ENCODE measurements around the gene KRT8. TPM values are rescaled to one million over a fixed set of nuclear protein-coding genes. Genes with fewer than 3 reads are reported as not detected.

The KRT8 gene
- total and polyA plus RNA-seq, 2 of the 13 experiments (the other 11 are each of a cell fraction or from before 2014, with no cell fraction given): 498 to 718 TPM

DNA sequence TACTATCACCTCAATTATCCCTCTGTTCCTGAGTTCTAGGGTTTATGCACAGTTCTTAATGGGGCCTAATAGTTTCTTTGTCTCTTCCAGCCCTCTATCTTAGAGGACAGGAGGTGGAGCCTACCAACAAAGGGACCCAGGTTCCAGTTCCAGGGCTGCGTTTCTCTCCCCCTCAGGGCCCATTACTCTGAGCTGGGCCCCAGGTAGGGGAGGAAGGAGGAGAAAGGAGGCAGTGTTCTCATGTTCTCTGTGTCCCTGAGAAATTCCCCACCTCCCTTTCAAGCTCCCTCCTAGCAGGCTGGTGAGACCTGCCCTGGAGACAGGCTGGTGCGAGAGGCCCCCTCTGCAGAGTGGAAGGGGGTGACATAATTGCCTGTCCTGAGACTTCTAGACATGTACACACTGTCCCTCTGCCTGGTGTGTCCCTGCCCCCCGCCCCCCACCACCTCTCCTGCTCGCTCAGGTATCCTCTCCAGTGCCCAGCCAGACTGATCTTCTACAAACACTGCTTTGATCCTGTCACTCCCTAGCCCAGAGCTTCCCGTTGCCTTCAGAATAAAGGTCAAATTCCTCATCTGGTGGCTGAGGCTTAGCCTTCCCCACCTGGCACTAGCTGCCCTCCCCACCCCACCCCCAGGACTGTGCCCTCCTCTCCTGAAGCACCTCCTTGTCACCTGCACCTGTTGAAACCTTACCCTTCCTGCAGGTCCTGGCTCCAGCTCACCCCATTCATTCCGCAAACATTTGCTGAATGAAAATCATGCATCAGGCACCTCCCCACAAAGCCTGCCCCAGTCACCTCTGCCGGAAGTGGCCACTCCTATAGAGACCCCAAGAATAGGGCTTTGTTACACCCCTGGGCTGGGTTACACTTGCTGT lies 21.1 kb upstream of the KRT8 start (continued):
- TF ChIP-seq, protein P1, sequence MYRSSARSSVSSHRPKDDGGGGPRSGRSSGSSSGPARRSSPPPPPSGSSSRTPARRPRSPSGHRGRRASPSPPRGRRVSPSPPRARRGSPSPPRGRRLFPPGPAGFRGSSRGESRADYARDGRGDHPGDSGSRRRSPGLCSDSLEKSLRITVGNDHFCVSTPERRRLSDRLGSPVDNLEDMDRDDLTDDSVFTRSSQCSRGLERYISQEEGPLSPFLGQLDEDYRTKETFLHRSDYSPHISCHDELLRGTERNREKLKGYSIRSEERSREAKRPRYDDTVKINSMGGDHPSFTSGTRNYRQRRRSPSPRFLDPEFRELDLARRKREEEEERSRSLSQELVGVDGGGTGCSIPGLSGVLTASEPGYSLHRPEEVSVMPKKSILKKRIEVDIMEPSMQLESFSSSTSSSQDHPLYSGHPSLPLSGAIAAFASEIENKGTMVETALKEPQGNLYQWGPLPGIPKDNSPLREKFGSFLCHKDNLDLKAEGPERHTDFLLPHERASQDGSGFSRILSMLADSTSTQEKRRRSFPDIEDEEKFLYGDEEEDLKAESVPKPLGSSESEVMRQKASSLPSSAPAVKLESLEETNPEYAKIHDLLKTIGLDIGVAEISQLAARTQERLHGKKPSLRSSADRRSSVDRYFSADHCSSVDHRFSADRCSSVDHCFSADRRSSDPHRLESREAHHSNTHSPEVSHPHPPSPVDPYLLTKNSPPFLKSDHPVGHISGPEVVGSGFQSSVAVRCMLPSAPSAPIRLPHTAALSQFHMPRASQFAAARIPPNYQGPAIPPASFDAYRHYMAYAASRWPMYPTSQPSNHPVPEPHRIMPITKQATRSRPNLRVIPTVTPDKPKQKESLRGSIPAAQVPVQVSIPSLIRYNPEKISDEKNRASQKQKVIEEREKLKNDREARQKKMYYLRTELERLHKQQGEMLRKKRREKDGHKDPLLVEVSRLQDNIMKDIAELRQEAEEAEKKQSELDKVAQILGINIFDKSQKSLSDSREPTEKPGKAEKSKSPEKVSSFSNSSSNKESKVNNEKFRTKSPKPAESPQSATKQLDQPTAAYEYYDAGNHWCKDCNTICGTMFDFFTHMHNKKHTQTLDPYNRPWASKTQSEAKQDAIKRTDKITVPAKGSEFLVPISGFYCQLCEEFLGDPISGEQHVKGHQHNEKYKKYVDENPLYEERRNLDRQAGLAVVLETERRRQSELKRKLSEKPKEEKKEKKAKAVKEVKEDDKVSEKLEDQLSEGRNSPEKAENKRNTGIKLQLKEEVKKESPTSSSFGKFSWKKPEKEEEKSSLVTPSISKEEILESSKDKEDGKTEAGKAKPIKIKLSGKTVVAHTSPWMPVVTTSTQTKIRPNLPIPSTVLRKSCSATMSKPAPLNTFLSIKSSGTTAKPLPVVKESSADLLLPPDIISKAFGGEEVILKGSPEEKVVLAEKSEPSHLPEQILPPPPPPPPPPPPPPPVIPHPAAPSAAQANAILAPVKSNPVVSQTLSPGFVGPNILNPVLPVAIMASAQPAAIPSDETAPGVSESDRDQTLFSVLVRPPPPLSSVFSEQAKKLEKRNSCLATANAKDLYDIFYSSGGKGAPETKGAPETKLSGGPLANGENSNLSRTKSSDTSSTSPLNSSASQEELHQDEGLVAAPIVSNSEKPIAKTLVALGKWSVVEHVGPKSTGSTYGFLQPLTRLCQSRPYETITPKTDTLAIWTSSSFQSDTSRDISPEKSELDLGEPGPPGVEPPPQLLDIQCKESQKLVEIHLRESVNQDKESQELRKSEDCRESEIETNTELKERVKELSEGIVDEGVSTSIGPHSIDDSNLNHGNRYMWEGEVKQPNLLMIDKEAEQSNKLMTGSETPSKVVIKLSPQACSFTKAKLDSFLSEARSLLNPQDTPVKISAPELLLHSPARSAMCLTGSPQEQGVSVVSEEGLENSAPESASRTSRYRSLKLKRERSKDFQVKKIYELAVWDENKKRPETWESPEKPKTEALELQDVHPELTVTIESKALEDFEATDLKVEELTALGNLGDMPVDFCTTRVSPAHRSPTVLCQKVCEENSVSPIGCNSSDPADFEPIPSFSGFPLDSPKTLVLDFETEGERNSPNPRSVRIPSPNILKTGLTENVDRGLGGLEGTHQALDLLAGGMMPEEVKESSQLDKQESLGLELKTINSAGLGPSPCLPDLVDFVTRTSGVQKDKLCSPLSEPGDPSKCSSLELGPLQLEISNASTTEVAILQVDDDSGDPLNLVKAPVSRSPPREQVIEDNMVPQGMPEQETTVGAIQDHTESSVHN (CRISPR knock-in tag; IDR thresholded peaks at IDR 0.05): no peak
- TF ChIP-seq ZNF317 (CRISPR knock-in tag; IDR thresholded peaks at IDR 0.05) (no peak), HOXA3 (CRISPR knock-in tag; IDR thresholded peaks at IDR 0.05) (0 out of 2 replicates have a peak, but pooled peaks have one; percentile 18), ZNF792 (CRISPR knock-in tag; IDR thresholded peaks at IDR 0.05) (no peak; the same call in 1 of the 2 replicates), TEF (CRISPR knock-in tag; IDR thresholded peaks at IDR 0.05) (no peak), MTA3 (CRISPR knock-in tag; IDR thresholded peaks at IDR 0.05) (no peak), UBTF (CRISPR knock-in tag; IDR thresholded peaks at IDR 0.05) (peak; percentile 23; the same call in 1 of the 2 replicates)
- TF ChIP-seq, protein P2, sequence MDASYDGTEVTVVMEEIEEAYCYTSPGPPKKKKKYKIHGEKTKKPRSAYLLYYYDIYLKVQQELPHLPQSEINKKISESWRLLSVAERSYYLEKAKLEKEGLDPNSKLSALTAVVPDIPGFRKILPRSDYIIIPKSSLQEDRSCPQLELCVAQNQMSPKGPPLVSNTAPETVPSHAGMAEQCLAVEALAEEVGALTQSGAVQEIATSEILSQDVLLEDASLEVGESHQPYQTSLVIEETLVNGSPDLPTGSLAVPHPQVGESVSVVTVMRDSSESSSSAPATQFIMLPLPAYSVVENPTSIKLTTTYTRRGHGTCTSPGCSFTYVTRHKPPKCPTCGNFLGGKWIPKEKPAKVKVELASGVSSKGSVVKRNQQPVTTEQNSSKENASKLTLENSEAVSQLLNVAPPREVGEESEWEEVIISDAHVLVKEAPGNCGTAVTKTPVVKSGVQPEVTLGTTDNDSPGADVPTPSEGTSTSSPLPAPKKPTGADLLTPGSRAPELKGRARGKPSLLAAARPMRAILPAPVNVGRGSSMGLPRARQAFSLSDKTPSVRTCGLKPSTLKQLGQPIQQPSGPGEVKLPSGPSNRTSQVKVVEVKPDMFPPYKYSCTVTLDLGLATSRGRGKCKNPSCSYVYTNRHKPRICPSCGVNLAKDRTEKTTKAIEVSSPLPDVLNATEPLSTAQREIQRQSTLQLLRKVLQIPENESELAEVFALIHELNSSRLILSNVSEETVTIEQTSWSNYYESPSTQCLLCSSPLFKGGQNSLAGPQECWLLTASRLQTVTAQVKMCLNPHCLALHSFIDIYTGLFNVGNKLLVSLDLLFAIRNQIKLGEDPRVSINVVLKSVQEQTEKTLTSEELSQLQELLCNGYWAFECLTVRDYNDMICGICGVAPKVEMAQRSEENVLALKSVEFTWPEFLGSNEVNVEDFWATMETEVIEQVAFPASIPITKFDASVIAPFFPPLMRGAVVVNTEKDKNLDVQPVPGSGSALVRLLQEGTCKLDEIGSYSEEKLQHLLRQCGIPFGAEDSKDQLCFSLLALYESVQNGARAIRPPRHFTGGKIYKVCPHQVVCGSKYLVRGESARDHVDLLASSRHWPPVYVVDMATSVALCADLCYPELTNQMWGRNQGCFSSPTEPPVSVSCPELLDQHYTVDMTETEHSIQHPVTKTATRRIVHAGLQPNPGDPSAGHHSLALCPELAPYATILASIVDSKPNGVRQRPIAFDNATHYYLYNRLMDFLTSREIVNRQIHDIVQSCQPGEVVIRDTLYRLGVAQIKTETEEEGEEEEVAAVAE (CRISPR knock-in tag; IDR thresholded peaks at IDR 0.05; ENCODE audit: borderline replicate concordance): no peak
- TF ChIP-seq, protein P3, sequence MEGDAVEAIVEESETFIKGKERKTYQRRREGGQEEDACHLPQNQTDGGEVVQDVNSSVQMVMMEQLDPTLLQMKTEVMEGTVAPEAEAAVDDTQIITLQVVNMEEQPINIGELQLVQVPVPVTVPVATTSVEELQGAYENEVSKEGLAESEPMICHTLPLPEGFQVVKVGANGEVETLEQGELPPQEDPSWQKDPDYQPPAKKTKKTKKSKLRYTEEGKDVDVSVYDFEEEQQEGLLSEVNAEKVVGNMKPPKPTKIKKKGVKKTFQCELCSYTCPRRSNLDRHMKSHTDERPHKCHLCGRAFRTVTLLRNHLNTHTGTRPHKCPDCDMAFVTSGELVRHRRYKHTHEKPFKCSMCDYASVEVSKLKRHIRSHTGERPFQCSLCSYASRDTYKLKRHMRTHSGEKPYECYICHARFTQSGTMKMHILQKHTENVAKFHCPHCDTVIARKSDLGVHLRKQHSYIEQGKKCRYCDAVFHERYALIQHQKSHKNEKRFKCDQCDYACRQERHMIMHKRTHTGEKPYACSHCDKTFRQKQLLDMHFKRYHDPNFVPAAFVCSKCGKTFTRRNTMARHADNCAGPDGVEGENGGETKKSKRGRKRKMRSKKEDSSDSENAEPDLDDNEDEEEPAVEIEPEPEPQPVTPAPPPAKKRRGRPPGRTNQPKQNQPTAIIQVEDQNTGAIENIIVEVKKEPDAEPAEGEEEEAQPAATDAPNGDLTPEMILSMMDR (CRISPR knock-in tag; IDR thresholded peaks at IDR 0.05): 0 out of 2 replicates have a peak, but pooled peaks have one; percentile 6
